ENCODE data around the gene ARHGEF28.

ARHGEF28 gene

DNA sequence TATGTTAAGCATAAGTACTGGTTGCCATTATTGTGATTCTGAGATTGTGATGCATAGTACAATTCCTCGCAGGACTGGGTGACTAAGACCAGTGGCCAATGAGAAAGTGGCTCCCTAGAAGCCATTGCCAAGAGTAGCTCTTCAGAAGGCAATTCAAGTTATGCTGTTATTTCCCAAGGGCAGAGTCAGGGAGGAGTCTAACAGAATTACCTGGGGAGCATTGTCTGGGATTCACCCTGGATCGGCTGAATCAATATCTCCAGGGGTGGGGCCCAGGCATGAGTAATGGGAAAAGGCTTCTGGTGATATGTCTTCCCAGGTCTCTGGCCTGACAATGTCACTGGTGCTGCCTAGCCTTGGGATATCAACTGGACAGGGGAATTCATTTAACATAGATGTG is 10.9 kb upstream of the ARHGEF28 start:
- TF ChIP-seq TAF1 (IDR thresholded peaks at IDR 0.05; ENCODE audit: borderline replicate concordance, insufficient read depth, low read length) (no peak), POLR2AphosphoS5 (IDR thresholded peaks at IDR 0.05; ENCODE audit: low read depth, low read length) (no peak), SIN3A (IDR thresholded peaks at IDR 0.05; ENCODE audit: borderline replicate concordance, insufficient read depth, low read length) (no peak), FOXP2 (optimal IDR thresholded peaks at IDR 0.05; ENCODE audit: borderline replicate concordance, extremely low read depth, extremely low read length, insufficient read depth) (no peak)
- TF ChIP-seq, protein P1, sequence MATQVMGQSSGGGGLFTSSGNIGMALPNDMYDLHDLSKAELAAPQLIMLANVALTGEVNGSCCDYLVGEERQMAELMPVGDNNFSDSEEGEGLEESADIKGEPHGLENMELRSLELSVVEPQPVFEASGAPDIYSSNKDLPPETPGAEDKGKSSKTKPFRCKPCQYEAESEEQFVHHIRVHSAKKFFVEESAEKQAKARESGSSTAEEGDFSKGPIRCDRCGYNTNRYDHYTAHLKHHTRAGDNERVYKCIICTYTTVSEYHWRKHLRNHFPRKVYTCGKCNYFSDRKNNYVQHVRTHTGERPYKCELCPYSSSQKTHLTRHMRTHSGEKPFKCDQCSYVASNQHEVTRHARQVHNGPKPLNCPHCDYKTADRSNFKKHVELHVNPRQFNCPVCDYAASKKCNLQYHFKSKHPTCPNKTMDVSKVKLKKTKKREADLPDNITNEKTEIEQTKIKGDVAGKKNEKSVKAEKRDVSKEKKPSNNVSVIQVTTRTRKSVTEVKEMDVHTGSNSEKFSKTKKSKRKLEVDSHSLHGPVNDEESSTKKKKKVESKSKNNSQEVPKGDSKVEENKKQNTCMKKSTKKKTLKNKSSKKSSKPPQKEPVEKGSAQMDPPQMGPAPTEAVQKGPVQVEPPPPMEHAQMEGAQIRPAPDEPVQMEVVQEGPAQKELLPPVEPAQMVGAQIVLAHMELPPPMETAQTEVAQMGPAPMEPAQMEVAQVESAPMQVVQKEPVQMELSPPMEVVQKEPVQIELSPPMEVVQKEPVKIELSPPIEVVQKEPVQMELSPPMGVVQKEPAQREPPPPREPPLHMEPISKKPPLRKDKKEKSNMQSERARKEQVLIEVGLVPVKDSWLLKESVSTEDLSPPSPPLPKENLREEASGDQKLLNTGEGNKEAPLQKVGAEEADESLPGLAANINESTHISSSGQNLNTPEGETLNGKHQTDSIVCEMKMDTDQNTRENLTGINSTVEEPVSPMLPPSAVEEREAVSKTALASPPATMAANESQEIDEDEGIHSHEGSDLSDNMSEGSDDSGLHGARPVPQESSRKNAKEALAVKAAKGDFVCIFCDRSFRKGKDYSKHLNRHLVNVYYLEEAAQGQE (IDR thresholded peaks at IDR 0.05; ENCODE audit: insufficient read depth in 1 of 2, low read depth in 2 of 2, low read length in 2 of 2): no peak

DNA sequence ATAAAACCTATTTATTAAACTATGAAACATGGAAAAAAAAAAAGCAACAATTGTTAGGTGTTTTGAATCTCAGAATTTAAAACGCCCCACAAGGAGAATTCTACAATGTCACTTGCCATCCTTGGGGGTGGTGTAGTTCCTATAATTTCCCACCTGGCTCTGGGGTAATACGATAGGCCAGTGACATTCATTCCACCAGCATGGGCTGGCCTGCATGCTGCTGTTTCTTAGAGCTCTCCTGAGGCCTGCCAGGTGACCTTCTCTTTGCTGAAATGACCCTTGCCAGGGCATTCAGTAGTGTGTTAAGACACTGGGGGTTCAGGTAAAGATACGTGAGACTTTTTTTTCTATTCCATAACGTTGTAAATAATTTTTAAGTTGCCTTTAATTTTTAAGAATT is 10.0 kb upstream of the ARHGEF28 start:
- no peak for TF ChIP-seq POLR2AphosphoS5 (IDR thresholded peaks at IDR 0.05; ENCODE audit: low read depth, low read length)

DNA sequence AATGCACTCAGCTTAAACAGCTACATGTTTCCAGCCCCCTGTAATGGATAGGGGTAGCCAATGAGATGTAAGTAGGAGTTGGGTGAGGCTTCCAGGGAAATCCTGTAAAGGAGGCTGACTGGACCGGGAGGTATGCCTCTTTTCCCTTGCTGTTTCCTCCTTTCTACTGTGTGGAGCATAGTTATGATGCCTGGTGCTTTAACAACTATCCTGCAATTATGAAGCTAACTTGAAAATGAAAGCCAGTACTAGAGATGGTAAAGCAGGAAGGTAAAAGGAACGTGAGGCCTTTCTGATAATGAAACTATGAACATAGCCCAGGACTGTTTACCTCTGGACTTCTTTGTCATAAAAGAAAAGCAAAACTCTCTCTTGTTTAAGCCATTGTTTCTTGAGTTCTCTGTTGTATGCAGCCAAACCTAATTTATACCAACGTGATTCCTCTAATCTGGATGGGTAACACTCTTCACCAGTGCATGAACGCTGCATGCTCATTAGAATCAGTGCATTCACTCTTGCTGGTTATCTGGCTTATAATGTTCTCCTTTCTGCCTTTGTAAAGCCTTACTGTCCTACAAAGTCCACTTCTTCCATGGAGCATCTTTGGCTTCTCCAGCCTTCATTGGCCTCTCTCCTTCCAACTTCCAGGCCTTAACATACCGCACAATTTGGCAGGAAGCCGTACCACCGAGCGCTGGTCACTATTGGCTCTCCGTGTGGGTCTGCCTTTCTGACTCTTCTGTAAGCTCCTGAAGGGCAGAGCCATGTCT is 8.3 kb upstream of the ARHGEF28 start:
- TF ChIP-seq FOXP2 (optimal IDR thresholded peaks at IDR 0.05; ENCODE audit: borderline replicate concordance, extremely low read depth, extremely low read length, insufficient read depth): no peak
- TF ChIP-seq SIN3A (IDR thresholded peaks at IDR 0.05; ENCODE audit: borderline replicate concordance, insufficient read depth, low read length): no peak
- TF ChIP-seq, protein P1 (IDR thresholded peaks at IDR 0.05; ENCODE audit: insufficient read depth in 1 of 2, low read depth in 2 of 2, low read length in 2 of 2): no peak
- TF ChIP-seq TAF1 (IDR thresholded peaks at IDR 0.05; ENCODE audit: borderline replicate concordance, insufficient read depth, low read length): no peak
- TF ChIP-seq POLR2AphosphoS5 (IDR thresholded peaks at IDR 0.05; ENCODE audit: low read depth, low read length): no peak

DNA sequence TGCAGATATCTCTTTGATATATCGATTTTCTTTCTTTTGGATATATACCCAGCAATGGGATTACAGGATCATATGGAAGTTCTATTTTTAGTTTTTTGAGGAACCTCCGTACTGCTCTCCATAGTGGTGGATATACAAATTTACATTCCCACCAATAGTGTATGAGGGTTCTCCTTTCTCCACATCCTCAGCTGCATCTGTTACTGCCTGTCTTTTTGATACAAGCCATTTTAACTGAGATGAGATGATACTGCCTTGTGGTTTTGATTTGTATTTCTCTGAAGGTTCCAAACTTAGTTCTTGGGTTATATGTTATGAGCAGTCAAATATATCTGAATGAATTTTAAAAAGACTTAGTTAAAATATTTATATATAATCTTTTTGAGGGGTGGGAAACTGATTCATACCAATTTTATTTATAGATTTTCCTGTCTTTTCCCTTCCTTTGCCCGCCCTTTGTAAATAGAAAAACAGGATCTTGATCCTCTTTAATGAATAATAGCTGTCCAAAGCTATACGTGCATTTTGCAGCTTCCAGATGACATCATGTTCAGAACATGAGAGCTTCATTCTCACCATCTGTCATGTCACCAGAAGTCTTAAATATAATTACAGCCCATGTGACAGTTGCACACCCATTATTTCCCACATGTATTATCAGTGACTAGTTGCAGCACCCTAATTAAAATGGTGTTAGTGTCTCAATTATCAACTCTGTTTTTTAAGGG is 6.2 kb upstream of the ARHGEF28 start:
- TF ChIP-seq TAF1 (IDR thresholded peaks at IDR 0.05; ENCODE audit: borderline replicate concordance, insufficient read depth, low read length) (no peak), FOXP2 (optimal IDR thresholded peaks at IDR 0.05; ENCODE audit: borderline replicate concordance, extremely low read depth, extremely low read length, insufficient read depth) (no peak), POLR2AphosphoS5 (IDR thresholded peaks at IDR 0.05; ENCODE audit: low read depth, low read length) (no peak)
- TF ChIP-seq, protein P1 (IDR thresholded peaks at IDR 0.05; ENCODE audit: insufficient read depth in 1 of 2, low read depth in 2 of 2, low read length in 2 of 2): no peak

DNA sequence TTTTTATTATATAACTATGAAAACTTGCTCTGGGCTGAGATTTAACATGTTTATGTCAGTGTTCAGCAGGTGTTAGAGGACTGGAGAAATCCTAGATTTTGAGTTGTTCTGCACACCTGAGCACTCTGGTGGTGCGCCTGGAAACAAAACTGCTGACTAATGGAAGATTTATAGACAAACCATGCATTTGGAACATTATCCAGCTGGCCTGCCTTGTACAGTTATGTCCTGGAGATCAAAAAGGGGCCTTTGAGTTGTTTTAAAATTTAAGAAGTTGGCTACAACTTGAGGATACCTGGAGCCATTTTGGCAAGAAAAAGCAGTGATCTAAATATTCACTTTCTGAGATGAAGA is 5.7 kb upstream of the ARHGEF28 start:
- TF ChIP-seq POLR2AphosphoS5 (IDR thresholded peaks at IDR 0.05; ENCODE audit: low read depth, low read length): no peak
- TF ChIP-seq, protein P1 (IDR thresholded peaks at IDR 0.05; ENCODE audit: insufficient read depth in 1 of 2, low read depth in 2 of 2, low read length in 2 of 2): no peak
- TF ChIP-seq SIN3A (IDR thresholded peaks at IDR 0.05; ENCODE audit: borderline replicate concordance, insufficient read depth, low read length): no peak
- TF ChIP-seq TAF1 (IDR thresholded peaks at IDR 0.05; ENCODE audit: borderline replicate concordance, insufficient read depth, low read length): no peak
- TF ChIP-seq FOXP2 (optimal IDR thresholded peaks at IDR 0.05; ENCODE audit: borderline replicate concordance, extremely low read depth, extremely low read length, insufficient read depth): no peak
